T-helper 2 cell treated with Interferon-gamma antibody and Interleukin-4, amounts not matched to agents 5 μg/mL and 100 μg/mL, for 36 hours (primary cell): Measurements from ENCODE around the gene APOL1.
A peak's percentile ranks its signal among the peaks of the same experiment; 100 is the strongest.
"Not testable (repeated sequence)": the region's sequence is repeated elsewhere in the genome, so short reads cannot be mapped to it uniquely, and the experiment has no call there.

ENCODE experiments used
- DNase-seq: peaks from one replicate; pipeline ENCODE4 v3.0.0; 2021; ENCODE audit warnings: low spot score
- H3K27ac Mint-ChIP-seq: one replicate; pipeline ENCODE4 v1.8.0; 2021; ENCODE audit warnings: mild to moderate bottlenecking, mixed read lengths
- H3K27me3 Mint-ChIP-seq: one replicate; pipeline ENCODE4 v1.8.0; 2021; ENCODE audit warnings: low read depth, mixed read lengths
- H3K36me3 Mint-ChIP-seq: one replicate; pipeline ENCODE4 v1.8.0; 2021; ENCODE audit warnings: low read depth, mixed read lengths
- H3K4me1 Mint-ChIP-seq: one replicate; pipeline ENCODE4 v1.8.0; 2021; ENCODE audit warnings: low read depth, mixed read lengths
- H3K4me3 Mint-ChIP-seq: one replicate; pipeline ENCODE4 v1.8.0; 2022; ENCODE audit warnings: mild to moderate bottlenecking, moderate library complexity, mixed read lengths
- H3K9me3 Mint-ChIP-seq: one replicate; pipeline ENCODE4 v1.8.0; 2021; ENCODE audit warnings: mixed read lengths

The APOL1 gene

DNA sequence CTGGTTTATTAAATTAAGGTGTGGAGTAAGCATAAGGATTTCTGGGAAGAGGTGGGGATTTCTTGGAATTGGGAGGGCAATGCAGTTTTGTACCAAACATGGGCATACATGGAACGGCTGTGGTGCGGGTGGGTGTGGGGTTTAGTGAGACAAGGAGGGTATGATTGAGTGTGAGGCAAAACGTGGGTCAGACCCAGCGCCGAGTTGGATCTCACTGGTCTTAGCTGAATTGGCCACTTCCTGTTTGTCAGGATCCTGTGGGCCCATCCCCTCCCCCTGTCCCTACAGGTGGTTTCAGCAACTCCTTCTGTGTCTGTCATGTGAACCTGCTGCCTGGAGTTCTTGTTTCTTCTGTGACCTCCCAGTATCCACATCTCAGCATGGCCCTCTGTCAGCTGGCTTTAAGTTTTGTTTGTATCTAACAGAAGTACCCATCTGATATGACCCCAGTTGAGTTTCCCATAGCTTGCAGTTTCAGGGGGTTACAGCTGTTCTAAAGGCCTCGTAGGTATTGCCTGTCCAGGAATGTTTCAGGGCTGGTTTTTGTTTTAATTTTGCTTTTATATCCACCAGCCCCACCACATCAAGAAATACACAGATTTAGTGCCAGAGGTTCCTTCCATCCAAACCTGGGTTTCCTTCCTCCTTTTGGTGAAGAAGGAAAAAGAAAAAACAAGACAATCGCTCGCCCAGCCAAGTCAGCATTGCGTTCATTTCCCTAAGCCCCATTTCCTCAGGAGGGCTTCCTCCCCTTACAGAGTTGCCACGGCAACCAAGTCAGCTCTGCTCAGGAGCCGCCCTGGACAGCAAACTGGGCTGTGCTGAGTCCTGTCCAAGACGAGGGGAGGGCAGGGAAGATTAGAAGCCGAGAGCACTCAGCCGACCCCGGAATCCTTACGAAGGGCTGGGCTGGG, 6.0 kb downstream of the APOL1 start:
- peaks cover 49% of the 10 kb centered on the region for H3K4me1 Mint-ChIP-seq
- H3K4me3 Mint-ChIP-seq = peak overlapping the region; percentile 62
- DNase-seq = peak; percentile 33
- H3K27ac Mint-ChIP-seq = peak overlapping the region; percentile 88
- H3K9me3 Mint-ChIP-seq = no peaks in the 10 kb centered on the region
- H3K36me3 Mint-ChIP-seq = peaks cover 52% of the 10 kb centered on the region
- no peaks in the 10 kb centered on the region for H3K27me3 Mint-ChIP-seq

DNA sequence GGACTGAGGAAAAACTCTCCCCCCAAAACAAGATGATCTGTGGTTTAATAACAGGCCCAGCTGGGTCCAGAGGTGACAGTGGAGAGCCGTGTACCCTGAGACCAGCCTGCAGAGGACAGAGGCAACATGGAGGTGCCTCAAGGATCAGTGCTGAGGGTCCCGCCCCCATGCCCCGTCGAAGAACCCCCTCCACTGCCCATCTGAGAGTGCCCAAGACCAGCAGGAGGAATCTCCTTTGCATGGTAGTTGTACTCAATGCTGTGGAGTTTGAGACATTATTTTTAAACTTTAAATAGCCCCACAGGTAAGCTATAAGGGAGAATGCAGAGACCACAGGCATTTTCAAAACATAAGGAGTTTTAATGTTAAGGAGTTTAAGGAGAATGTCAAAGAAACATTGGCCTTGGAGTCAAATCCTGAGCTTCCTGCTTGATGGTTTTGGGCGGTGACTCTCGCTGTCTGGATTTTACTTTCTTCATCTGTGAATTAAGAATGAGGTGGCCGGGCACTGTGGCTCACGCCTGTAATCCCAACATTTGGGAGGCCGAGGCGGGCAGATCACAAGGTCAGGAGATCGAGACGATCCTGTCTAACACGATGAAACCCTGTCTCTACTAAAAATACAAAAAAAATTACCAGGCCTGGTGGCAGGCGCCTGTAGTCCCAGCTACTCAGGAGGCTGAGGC, 6.8 kb downstream of the APOL1 start:
- Mint-ChIP-seq H3K27ac (peak overlapping the region; percentile 22), H3K9me3 (no peaks in the 10 kb centered on the region), H3K36me3 (peaks cover 51% of the 10 kb centered on the region), H3K27me3 (no peaks in the 10 kb centered on the region), H3K4me1 (peaks cover 45% of the 10 kb centered on the region), H3K4me3 (no peak overlapping the region)
- DNase-seq = no peak

- peaks cover 57% of the 10 kb centered on the region for H3K36me3 Mint-ChIP-seq
- DNase-seq, H3K27ac Mint-ChIP-seq, H3K4me3 Mint-ChIP-seq, H3K27me3 Mint-ChIP-seq, H3K9me3 Mint-ChIP-seq: not testable (repeated sequence)
- peaks cover 32% of the 10 kb centered on the region for H3K4me1 Mint-ChIP-seq
Observed at GRCh38 chr22:36261675-36262074, 8.7 kb downstream of the APOL1 start.

DNA sequence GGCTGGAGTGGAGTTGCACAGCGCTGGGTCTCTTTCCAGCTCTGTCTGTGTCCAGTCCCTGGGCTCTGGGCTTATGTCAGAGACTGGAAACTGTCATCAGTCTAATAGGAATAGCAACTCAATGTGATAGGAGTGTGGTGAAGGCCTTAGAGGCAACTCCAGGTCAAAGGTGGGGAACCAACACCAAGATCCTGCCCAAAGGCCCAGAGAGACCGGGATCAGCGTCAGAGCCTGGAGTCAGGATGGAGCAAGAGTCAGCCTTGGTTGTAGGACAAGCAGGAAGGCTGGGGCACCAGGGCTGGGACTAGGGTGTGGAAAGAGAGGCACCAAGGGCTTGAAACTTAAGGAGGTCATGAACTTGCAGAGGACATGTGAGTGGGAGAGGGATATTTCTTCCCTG, 9.4 kb downstream of the APOL1 start:
- H3K27ac Mint-ChIP-seq, DNase-seq, H3K27me3 Mint-ChIP-seq, H3K4me3 Mint-ChIP-seq, H3K9me3 Mint-ChIP-seq: not testable (repeated sequence)
- Mint-ChIP-seq H3K36me3 (peaks cover 61% of the 10 kb centered on the region), H3K4me1 (peaks cover 26% of the 10 kb centered on the region)

- H3K27ac Mint-ChIP-seq, DNase-seq, H3K9me3 Mint-ChIP-seq, H3K27me3 Mint-ChIP-seq, H3K4me3 Mint-ChIP-seq: not testable (repeated sequence)
- Mint-ChIP-seq H3K36me3 (peaks cover 59% of the 10 kb centered on the region), H3K4me1 (peaks cover 20% of the 10 kb centered on the region)
Observed at GRCh38 chr22:36263216-36263673, 10.3 kb downstream of the APOL1 start.

- not testable (repeated sequence) for H3K27ac Mint-ChIP-seq, H3K9me3 Mint-ChIP-seq, H3K4me3 Mint-ChIP-seq, H3K27me3 Mint-ChIP-seq, DNase-seq
- Mint-ChIP-seq H3K36me3 (peaks cover 54% of the 10 kb centered on the region), H3K4me1 (peaks cover 11% of the 10 kb centered on the region)
Observed at GRCh38 chr22:36263886-36264664, 11.1 kb downstream of the APOL1 start.

- DNase-seq = no peak
Observed at GRCh38 chr22:36267058-36267457, 14.1 kb downstream of the APOL1 start.

GRCh38 chr22:36267896-36268485, 15.1 kb downstream of the APOL1 start:
- Mint-ChIP-seq H3K27ac (no peak overlapping the region), H3K27me3 (no peaks in the 10 kb centered on the region), H3K9me3 (no peaks in the 10 kb centered on the region), H3K36me3 (peaks cover 30% of the 10 kb centered on the region), H3K4me3 (no peak overlapping the region), H3K4me1 (peaks cover 5% of the 10 kb centered on the region)
- DNase-seq = no peak

More at GRCh38 chr22:36267058-36267457, 14.1 kb downstream of the APOL1 start:
- Mint-ChIP-seq H3K36me3 (peaks cover 37% of the 10 kb centered on the region), H3K4me3 (no peak overlapping the region), H3K27me3 (no peaks in the 10 kb centered on the region), H3K27ac (no peak overlapping the region), H3K4me1 (peaks cover 5% of the 10 kb centered on the region), H3K9me3 (no peaks in the 10 kb centered on the region)

- not testable (repeated sequence) for DNase-seq, H3K9me3 Mint-ChIP-seq, H3K4me3 Mint-ChIP-seq, H3K4me1 Mint-ChIP-seq, H3K27me3 Mint-ChIP-seq, H3K27ac Mint-ChIP-seq
- peaks cover 13% of the 10 kb centered on the region for H3K36me3 Mint-ChIP-seq
Observed at GRCh38 chr22:36271231-36271630, 18.3 kb downstream of the APOL1 start.

- H3K9me3 Mint-ChIP-seq, H3K27me3 Mint-ChIP-seq, DNase-seq, H3K27ac Mint-ChIP-seq, H3K4me3 Mint-ChIP-seq, H3K4me1 Mint-ChIP-seq: not testable (repeated sequence)
- H3K36me3 Mint-ChIP-seq = peaks cover 11% of the 10 kb centered on the region
Observed at GRCh38 chr22:36271951-36272350, 19.0 kb downstream of the APOL1 start.

DNA sequence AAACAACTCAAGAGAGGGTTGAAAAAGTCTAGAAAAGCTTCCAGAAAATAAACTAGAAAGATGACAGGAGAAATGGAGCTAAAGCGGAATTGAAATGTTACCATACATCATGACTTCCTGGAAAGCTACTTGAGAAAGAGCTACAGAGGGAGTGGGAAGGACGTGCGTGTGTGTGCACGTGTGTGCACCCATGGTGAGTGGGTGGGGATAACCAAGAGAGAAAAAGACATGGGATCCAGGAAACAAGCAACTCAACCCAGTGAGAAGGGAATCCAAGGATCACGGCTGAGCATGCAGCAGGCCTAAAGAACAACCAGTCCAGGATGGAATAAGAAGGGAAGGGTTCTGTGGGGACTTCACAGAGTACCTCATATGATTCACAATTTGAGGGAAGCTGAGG, 21.6 kb downstream of the APOL1 start:
- peaks cover 5% of the 10 kb centered on the region for H3K4me1 Mint-ChIP-seq
- H3K36me3 Mint-ChIP-seq = peaks cover 8% of the 10 kb centered on the region
- no peaks in the 10 kb centered on the region for H3K27me3 Mint-ChIP-seq
- no peak overlapping the region for H3K27ac Mint-ChIP-seq
- no peak for DNase-seq
- H3K4me3 Mint-ChIP-seq = no peak overlapping the region
- H3K9me3 Mint-ChIP-seq = no peaks in the 10 kb centered on the region

DNA sequence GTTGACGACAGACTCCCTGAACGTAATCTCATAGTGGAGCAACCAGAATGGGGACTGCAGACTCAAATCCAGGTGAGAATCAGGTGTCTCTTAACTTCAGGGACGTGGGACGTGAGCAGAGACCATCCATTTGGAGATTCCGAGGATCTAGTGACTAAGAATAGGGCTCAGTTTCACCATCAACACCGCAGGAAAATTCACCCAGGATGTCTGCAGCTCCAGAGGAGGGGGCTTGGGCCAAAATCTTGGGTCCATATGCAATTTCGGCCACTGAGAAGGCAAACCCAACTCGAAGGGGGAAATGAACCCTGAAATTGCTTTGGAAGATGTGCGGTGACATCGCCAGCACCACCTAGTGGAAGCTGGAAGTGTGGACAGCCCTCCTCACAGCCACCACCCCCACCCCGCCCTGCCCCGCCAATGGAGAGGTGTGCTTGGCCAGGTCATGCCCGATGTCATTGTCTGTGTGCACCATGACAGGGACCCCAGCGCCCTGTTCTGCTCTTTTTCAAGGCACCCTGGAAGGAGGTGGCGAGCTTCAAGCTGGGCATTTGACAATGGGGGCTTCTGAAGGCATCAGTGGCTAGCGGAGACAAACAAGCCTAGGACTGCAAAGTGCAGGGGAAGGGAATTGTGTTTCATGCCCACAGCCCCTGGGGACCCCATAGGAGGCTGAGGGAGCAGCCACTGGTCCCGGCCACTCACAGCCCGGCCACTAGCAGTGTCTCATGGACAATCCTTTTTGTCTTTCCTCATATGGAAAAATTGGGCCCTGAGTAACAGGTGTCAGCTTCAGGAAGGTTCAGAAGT, 24.8 kb downstream of the APOL1 start:
- Mint-ChIP-seq H3K9me3 (no peaks in the 10 kb centered on the region), H3K27ac (peak overlapping the region; percentile 26), H3K4me1 (peaks cover 5% of the 10 kb centered on the region), H3K4me3 (no peak overlapping the region), H3K36me3 (peaks cover 29% of the 10 kb centered on the region), H3K27me3 (no peaks in the 10 kb centered on the region)
- DNase-seq = peak; percentile 37

GRCh38 chr22:36279219-36279666, 26.3 kb downstream of the APOL1 start:
- no peak for DNase-seq
- Mint-ChIP-seq H3K36me3 (peaks cover 39% of the 10 kb centered on the region), H3K9me3 (no peaks in the 10 kb centered on the region), H3K27me3 (no peaks in the 10 kb centered on the region), H3K4me3 (no peak overlapping the region), H3K4me1 (peaks cover 5% of the 10 kb centered on the region), H3K27ac (no peak overlapping the region)
